ENCODE data around the gene POLE. TPM values are rescaled to one million over a fixed set of nuclear protein-coding genes. Genes with fewer than 3 reads are reported as not detected.

Gene POLE
- total RNA-seq, 1 donor from 2014 or later: 174 TPM

DNA sequence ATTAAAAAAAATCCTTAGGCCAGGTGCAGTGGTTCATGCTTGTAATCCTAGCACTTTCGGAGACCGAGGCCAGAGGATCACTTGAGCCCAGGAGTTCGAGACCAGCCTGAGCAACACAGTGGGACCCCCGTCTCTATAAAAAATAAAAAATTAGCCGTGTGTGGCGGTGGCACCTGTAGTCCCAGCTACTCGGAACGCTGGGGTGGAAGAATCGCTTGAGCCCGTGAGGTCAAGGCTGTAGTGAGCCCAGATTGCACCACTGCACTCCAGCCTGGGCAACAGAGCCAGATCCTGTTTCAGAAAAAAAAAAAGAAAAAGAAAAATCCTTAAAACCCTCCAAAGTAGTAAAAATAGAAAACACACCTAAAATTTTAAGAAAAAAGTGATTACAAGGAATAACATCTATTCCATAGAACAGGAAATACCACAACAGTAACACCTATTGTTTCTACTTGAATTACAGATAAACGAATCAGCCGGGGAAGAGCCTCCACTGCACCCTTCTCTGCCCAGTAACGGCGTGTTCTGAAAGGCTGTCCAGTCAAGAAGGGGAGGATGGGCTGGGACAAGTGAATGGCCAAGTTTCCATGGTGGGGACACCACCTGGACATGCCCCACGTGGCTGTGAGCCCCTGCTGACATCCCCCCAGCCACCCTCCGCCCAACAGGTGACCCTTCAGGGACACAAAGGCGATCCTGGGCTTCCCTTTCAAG is 17.8 kb downstream of the POLE start:
- TF ChIP-seq, protein P1, sequence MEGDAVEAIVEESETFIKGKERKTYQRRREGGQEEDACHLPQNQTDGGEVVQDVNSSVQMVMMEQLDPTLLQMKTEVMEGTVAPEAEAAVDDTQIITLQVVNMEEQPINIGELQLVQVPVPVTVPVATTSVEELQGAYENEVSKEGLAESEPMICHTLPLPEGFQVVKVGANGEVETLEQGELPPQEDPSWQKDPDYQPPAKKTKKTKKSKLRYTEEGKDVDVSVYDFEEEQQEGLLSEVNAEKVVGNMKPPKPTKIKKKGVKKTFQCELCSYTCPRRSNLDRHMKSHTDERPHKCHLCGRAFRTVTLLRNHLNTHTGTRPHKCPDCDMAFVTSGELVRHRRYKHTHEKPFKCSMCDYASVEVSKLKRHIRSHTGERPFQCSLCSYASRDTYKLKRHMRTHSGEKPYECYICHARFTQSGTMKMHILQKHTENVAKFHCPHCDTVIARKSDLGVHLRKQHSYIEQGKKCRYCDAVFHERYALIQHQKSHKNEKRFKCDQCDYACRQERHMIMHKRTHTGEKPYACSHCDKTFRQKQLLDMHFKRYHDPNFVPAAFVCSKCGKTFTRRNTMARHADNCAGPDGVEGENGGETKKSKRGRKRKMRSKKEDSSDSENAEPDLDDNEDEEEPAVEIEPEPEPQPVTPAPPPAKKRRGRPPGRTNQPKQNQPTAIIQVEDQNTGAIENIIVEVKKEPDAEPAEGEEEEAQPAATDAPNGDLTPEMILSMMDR (conservative IDR thresholded peaks at IDR 0.05): no peak
- Mint-ChIP-seq H3K4me3 (no peak overlapping the region), H3K36me3 (ENCODE audit: low read depth) (peaks cover 28% of the 10 kb centered on the region)

DNA sequence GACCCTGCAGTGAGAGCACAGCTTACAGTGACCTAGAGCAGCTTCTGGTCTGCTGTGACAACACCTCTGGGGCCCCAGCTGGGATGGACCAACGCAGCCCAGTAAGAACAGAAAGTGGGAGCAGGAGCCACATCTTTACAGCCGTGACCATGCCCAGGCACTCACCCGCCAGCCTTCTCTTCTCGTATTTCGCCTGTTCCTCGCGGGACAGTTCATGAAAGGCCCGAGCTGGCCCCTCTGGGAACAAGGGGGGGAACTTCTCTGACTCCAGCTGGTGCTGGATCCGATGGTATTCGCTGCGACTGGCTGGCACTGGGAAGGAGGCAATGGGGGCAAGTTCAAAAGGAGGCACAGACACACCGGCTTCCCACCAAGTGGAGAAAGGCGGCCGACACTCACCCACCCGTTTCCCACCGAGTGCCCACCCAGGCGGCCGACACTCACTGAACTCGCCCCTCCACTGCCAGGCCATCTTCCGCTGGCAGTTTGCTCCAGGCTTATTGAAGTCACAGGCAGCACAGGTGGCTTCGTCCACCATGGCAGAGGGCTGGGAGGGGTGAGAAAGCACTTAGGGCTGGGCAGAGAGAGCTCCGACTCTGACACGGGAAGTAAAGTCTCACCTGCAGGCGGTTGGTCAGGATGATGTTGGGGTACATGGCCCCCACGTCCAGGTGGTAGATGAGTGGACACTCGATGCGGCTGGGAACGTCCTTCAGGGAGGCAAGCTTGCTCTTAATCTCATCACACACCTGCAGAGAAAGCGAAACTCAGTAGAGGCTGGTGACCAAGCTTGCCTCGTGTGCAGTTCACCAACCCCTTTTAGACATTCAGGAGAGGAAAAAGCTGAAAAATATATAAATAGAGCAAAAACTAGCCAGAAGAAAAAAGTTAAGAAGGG is 18.7 kb downstream of the POLE start:
- TF ChIP-seq, protein P1 (conservative IDR thresholded peaks at IDR 0.05): no peak
- DNase-seq (ENCODE audit: low read depth, low spot score): no peak
- Mint-ChIP-seq H3K9me3 (no peaks in the 10 kb centered on the region), H3K36me3 (ENCODE audit: low read depth) (peaks cover 25% of the 10 kb centered on the region), H3K4me3 (no peak overlapping the region), H3K27me3 (ENCODE audit: low read depth) (no peaks in the 10 kb centered on the region), H3K27ac (ENCODE audit: unreplicated experiment) (no peak overlapping the region), H3K4me1 (no peaks in the 10 kb centered on the region)

More for the DNA sequence above, 17.8 kb downstream of the POLE start:
- no peak for DNase-seq (ENCODE audit: low read depth, low spot score)
- Mint-ChIP-seq H3K27me3 (ENCODE audit: low read depth) (no peaks in the 10 kb centered on the region), H3K27ac (ENCODE audit: unreplicated experiment) (no peak overlapping the region), H3K9me3 (no peaks in the 10 kb centered on the region), H3K4me1 (no peaks in the 10 kb centered on the region)

DNA sequence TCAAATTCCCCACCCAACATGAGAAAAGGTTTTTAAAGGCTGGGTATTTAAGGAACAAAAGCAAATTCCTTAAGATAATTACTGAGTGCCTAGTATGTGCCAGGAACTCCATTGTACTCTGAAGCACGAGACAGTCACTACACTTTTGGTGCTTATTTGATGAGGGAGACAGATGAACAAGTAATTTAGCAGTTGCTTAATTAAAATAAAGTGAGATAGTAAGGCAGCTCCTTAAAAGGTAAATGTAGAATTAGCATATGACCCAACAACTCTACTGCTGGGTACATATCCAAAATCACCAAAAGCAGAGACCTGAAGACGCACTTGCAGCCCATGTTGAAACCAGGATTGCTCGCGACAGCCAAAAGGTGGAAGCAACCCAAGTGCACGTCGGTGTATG is 21.3 kb downstream of the POLE start:
- H3K27me3 Mint-ChIP-seq (ENCODE audit: low read depth): no peaks in the 10 kb centered on the region

DNA sequence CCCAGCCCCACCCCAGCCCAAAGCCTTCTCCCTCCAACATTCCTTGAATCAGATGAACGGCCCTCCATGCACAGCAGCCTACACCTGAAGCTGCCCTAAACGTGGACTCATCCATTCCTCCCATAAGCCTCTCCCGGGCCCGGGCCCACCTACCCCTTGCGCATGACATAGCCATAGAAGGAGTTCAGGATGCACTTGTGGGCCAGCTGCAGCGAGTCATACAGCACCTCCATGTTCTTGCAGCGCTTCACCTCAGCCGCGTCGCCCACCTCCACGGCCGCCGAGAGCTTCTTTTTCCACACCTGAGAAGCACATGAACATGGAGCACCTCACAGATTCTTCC is 22.0 kb downstream of the POLE start:
- TF ChIP-seq, protein P1 (conservative IDR thresholded peaks at IDR 0.05): no peak
- DNase-seq (ENCODE audit: low read depth, low spot score): no peak
- Mint-ChIP-seq H3K27ac (ENCODE audit: unreplicated experiment) (peak overlapping the region; percentile 67), H3K9me3 (no peaks in the 10 kb centered on the region), H3K36me3 (ENCODE audit: low read depth) (peaks cover 23% of the 10 kb centered on the region), H3K27me3 (ENCODE audit: low read depth) (no peaks in the 10 kb centered on the region), H3K4me1 (no peaks in the 10 kb centered on the region), H3K4me3 (no peak overlapping the region)

More for the DNA sequence above, 21.3 kb downstream of the POLE start:
- TF ChIP-seq, protein P1 (conservative IDR thresholded peaks at IDR 0.05): no peak
- H3K4me1 Mint-ChIP-seq: no peaks in the 10 kb centered on the region
- no peak for DNase-seq (ENCODE audit: low read depth, low spot score)
- H3K4me3 Mint-ChIP-seq: no peak overlapping the region
- no peak overlapping the region for H3K27ac Mint-ChIP-seq (ENCODE audit: unreplicated experiment)
- peaks cover 23% of the 10 kb centered on the region for H3K36me3 Mint-ChIP-seq (ENCODE audit: low read depth)
- H3K9me3 Mint-ChIP-seq: no peaks in the 10 kb centered on the region

DNA sequence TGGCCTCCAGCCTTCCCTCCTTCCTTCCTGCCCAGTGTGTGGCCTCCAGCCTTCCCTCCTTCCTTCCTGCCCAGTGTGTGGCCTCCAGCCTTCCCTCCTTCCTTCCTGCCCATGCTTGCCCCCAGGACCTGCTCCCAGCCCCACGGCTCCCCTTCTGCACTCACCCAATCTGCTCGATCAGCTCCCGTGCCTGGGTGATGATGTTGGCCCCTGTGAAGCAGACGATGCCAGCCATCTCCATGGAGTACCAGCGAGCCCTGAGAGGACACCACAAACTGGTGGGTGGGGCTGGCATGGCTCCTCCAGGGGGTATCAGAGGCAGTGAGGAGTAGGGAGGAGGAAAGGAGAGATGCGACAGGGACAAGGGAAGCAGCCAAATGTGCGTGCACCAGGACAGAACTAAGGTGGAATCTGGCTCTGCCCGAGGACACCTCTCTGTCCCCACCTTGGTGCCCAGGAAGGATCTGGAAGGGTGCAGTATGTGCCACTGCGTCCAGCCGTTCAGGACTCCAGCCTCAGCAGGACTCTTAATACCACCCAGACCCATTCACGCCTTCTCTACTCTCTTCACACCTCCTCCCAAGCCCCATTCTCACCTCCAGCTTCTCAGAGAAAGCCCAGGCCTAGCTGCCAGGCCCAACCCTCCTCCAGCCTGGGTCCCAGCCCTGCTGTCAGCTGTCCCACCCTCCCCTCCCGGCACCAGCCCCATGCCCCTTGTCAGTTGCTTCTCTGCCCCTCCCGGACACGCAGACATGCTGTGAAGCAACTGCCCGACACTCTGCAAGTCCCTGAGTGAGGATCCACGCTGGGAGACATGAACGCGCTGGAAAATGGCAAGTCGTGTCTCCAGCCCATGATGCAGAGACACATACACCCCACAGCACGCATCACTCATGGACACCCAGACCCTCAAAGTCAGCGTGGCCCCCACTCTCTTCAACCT is 22.7 kb downstream of the POLE start:
- peak overlapping the region; percentile 67 for H3K27ac Mint-ChIP-seq (ENCODE audit: unreplicated experiment)
- H3K27me3 Mint-ChIP-seq (ENCODE audit: low read depth): no peaks in the 10 kb centered on the region
- no peaks in the 10 kb centered on the region for H3K4me1 Mint-ChIP-seq
- DNase-seq (ENCODE audit: low read depth, low spot score): no peak
- H3K4me3 Mint-ChIP-seq: no peak overlapping the region
- H3K9me3 Mint-ChIP-seq: no peaks in the 10 kb centered on the region
- H3K36me3 Mint-ChIP-seq (ENCODE audit: low read depth): peaks cover 23% of the 10 kb centered on the region
- TF ChIP-seq, protein P1 (conservative IDR thresholded peaks at IDR 0.05): no peak

Data from neural crest cell (in vitro differentiated cells).